Stimulated activated memory B cell treated with anti-CD40 and anti-IgM and Interleukin-4, amounts not matched to agents 10 μg/mL and 1 μg/mL and 100 μg/mL, for 72 hours (primary cell): ENCODE data around the gene CISD3.

Experiments used
- ATAC-seq: fragments of 150-1000 bp; cut with Tn5 transposase; 2 replicates; pipeline ENCODE4 v1.10.0; 2021
- H3K27ac Mint-ChIP-seq: one replicate; pipeline ENCODE4 v1.8.0; 2022; ENCODE audit warnings: mild to moderate bottlenecking, mixed read lengths
- H3K27me3 Mint-ChIP-seq: one replicate; pipeline ENCODE4 v1.8.0; 2022; ENCODE audit warnings: mixed read lengths
- H3K36me3 Mint-ChIP-seq: one replicate; pipeline ENCODE4 v1.8.0; 2022; ENCODE audit warnings: mixed read lengths
- H3K4me1 Mint-ChIP-seq: one replicate; pipeline ENCODE4 v1.8.0; 2022; ENCODE audit warnings: mixed read lengths
- H3K4me3 Mint-ChIP-seq: one replicate; pipeline ENCODE4 v1.8.0; 2022; ENCODE audit warnings: mild to moderate bottlenecking, moderate library complexity, mixed read lengths
- H3K9me3 Mint-ChIP-seq: one replicate; pipeline ENCODE4 v1.8.0; 2022; ENCODE audit warnings: mixed read lengths

The CISD3 gene

GRCh38 chr17:38704606-38705522, 25.3 kb upstream of the CISD3 start, which contains the start of gene MLLT6:
MLLT6 (plus strand) TSS chr17:38705273; CDS start chr17:38705633, 360 bp downstream.
- Mint-ChIP-seq H3K4me3 (peak within 1 kb of the TSS; percentile 91), H3K36me3 (peaks cover 15% of the 10 kb centered on the region), H3K27ac (peak within 1 kb of the TSS; percentile 100), H3K4me1 (peaks cover 71% of the 10 kb centered on the region), H3K9me3 (peaks cover 4% of the 10 kb centered on the region), H3K27me3 (no peaks in the 10 kb centered on the region)
- ATAC-seq: peak; percentile 46

GRCh38 chr17:38705523-38705802, 24.7 kb upstream of the CISD3 start:
- peaks cover 71% of the 10 kb centered on the region for H3K4me1 Mint-ChIP-seq
- H3K27ac Mint-ChIP-seq: peak overlapping the region; percentile 100
- no peaks in the 10 kb centered on the region for H3K9me3 Mint-ChIP-seq
- H3K36me3 Mint-ChIP-seq: peaks cover 21% of the 10 kb centered on the region
- no peaks in the 10 kb centered on the region for H3K27me3 Mint-ChIP-seq
- H3K4me3 Mint-ChIP-seq: peak overlapping the region; percentile 91
- ATAC-seq: no peak

- Mint-ChIP-seq H3K9me3 (no peaks in the 10 kb centered on the region), H3K27ac (peak overlapping the region; percentile 100), H3K4me1 (peaks cover 75% of the 10 kb centered on the region), H3K4me3 (peak overlapping the region; percentile 91), H3K27me3 (no peaks in the 10 kb centered on the region), H3K36me3 (peaks cover 25% of the 10 kb centered on the region)
- no peak for ATAC-seq
Measured at GRCh38 chr17:38705803-38706504, 24.2 kb upstream of the CISD3 start.

- H3K36me3 Mint-ChIP-seq: peaks cover 33% of the 10 kb centered on the region
- H3K27ac Mint-ChIP-seq: peak overlapping the region; percentile 100
- no peaks in the 10 kb centered on the region for H3K27me3 Mint-ChIP-seq
- H3K4me3 Mint-ChIP-seq: peak overlapping the region; percentile 91
- peaks cover 74% of the 10 kb centered on the region for H3K4me1 Mint-ChIP-seq
- no peak for ATAC-seq
- H3K9me3 Mint-ChIP-seq: no peaks in the 10 kb centered on the region
Measured at GRCh38 chr17:38706505-38707216, 23.5 kb upstream of the CISD3 start.

- Mint-ChIP-seq H3K27me3 (no peaks in the 10 kb centered on the region), H3K4me3 (no peak overlapping the region), H3K4me1 (peaks cover 72% of the 10 kb centered on the region), H3K27ac (peak overlapping the region; percentile 10), H3K36me3 (peaks cover 42% of the 10 kb centered on the region), H3K9me3 (no peaks in the 10 kb centered on the region)
- ATAC-seq: no peak
Measured at GRCh38 chr17:38707678-38708351, 22.3 kb upstream of the CISD3 start.

- peaks cover 58% of the 10 kb centered on the region for H3K4me1 Mint-ChIP-seq
Measured at GRCh38 chr17:38709104-38709820, 20.9 kb upstream of the CISD3 start.

GRCh38 chr17:38709864-38710603, 20.1 kb upstream of the CISD3 start:
- H3K4me1 Mint-ChIP-seq: peaks cover 60% of the 10 kb centered on the region
- H3K27ac Mint-ChIP-seq: peak overlapping the region; percentile 40
- ATAC-seq: no peak

More at GRCh38 chr17:38709104-38709820, 20.9 kb upstream of the CISD3 start:
- no peaks in the 10 kb centered on the region for H3K27me3 Mint-ChIP-seq
- H3K27ac Mint-ChIP-seq: peak overlapping the region; percentile 40
- peaks cover 54% of the 10 kb centered on the region for H3K36me3 Mint-ChIP-seq
- no peaks in the 10 kb centered on the region for H3K9me3 Mint-ChIP-seq
- ATAC-seq: no peak
- H3K4me3 Mint-ChIP-seq: no peak overlapping the region

GRCh38 chr17:38710604-38710962, 19.6 kb upstream of the CISD3 start:
- Mint-ChIP-seq H3K27me3 (no peaks in the 10 kb centered on the region), H3K4me3 (no peak overlapping the region), H3K4me1 (peaks cover 65% of the 10 kb centered on the region), H3K9me3 (no peaks in the 10 kb centered on the region), H3K36me3 (peaks cover 66% of the 10 kb centered on the region), H3K27ac (peak overlapping the region; percentile 40)
- ATAC-seq: no peak

More at GRCh38 chr17:38709864-38710603, 20.1 kb upstream of the CISD3 start:
- Mint-ChIP-seq H3K9me3 (no peaks in the 10 kb centered on the region), H3K4me3 (no peak overlapping the region), H3K36me3 (peaks cover 62% of the 10 kb centered on the region), H3K27me3 (no peaks in the 10 kb centered on the region)

GRCh38 chr17:38710985-38711384, 19.2 kb upstream of the CISD3 start:
- ATAC-seq: no peak
- Mint-ChIP-seq H3K4me3 (no peak overlapping the region), H3K4me1 (peaks cover 66% of the 10 kb centered on the region), H3K27me3 (no peaks in the 10 kb centered on the region), H3K36me3 (peaks cover 70% of the 10 kb centered on the region), H3K9me3 (no peaks in the 10 kb centered on the region), H3K27ac (peak overlapping the region; percentile 40)

- peaks cover 78% of the 10 kb centered on the region for H3K36me3 Mint-ChIP-seq
- H3K27me3 Mint-ChIP-seq: no peaks in the 10 kb centered on the region
- H3K4me3 Mint-ChIP-seq: no peak overlapping the region
- no peak for ATAC-seq
- no peaks in the 10 kb centered on the region for H3K9me3 Mint-ChIP-seq
- peak overlapping the region; percentile 40 for H3K27ac Mint-ChIP-seq
- H3K4me1 Mint-ChIP-seq: peaks cover 58% of the 10 kb centered on the region
Measured at GRCh38 chr17:38711792-38712571, 18.2 kb upstream of the CISD3 start.

GRCh38 chr17:38712593-38712992, 17.5 kb upstream of the CISD3 start:
- no peak for ATAC-seq
- peaks cover 84% of the 10 kb centered on the region for H3K36me3 Mint-ChIP-seq
- H3K4me1 Mint-ChIP-seq: peaks cover 54% of the 10 kb centered on the region
- H3K9me3 Mint-ChIP-seq: no peaks in the 10 kb centered on the region
- no peak overlapping the region for H3K27ac Mint-ChIP-seq
- H3K27me3 Mint-ChIP-seq: no peaks in the 10 kb centered on the region
- no peak overlapping the region for H3K4me3 Mint-ChIP-seq

- Mint-ChIP-seq H3K4me3 (no peak overlapping the region), H3K27me3 (no peaks in the 10 kb centered on the region), H3K36me3 (peaks cover 88% of the 10 kb centered on the region), H3K27ac (no peak overlapping the region), H3K4me1 (peaks cover 50% of the 10 kb centered on the region), H3K9me3 (no peaks in the 10 kb centered on the region)
- no peak for ATAC-seq
Measured at GRCh38 chr17:38713456-38714075, 16.6 kb upstream of the CISD3 start.
